HG03558 (cell line): ENCODE data around the gene RASD2.

ENCODE experiments used
- ATAC-seq: cut with Tn5 transposase; IDR thresholded peaks from one replicate; pipeline ENCODE4 v1.9.1; 2021; ENCODE audit warnings: moderate number of reproducible peaks; ENCODE audit not compliant: unreplicated experiment; ENCODE audit errors: extremely low read depth

The RASD2 gene

GRCh38 chr22:35517769-35518530, 22.7 kb upstream of the RASD2 start:
- ATAC-seq, result no peak

GRCh38 chr22:35518811-35519210, 21.8 kb upstream of the RASD2 start:
- no peak for ATAC-seq

GRCh38 chr22:35519306-35520000, 21.2 kb upstream of the RASD2 start:
- no peak for ATAC-seq

GRCh38 chr22:35521358-35522224, 19.0 kb upstream of the RASD2 start:
- no peak for ATAC-seq

DNA sequence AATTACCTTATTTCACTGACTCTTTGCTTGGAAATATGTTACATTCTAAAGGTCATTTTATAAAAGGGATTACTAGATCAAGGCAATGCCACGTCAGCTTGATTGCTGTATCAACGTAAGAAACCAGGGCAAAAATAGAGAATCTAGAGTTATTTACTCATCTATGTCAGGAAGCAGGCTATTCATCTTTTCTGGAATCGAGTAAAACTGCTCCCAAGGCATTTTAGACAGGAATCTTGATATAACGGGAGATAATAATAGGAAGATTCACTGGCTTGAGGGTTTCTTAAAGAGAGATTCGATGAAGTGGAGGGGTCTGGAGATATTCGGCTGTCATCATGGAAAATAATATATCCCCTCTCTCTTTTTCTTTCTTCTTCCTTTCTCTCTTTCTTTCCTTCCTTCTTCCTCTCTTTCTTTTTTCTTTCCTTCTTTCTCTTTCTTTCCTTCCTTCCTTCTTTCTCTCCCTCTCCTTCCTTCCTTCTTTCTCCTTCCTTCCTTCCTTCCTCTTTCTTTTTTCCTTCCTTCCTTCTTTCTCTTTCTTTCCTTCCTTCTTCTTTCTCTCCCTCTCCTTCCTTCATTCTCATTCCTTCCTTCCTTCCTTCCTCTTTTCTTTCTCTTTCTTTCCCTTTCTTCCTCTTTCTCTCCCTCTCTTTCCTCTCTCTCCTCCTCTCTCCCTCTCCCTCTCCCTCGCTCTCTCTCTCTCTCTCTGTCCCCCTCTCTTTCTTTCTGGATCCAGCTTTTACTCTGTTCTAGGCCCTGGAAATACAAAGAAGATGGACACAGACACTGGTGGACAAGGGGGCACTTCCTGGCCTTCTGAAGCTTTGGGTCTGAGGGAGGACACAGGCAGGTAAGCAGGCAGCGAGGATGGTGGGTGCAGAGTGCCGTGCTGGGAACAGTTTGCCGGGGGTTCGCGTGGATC, 18.1 kb upstream of the RASD2 start:
- ATAC-seq, result no peak

DNA sequence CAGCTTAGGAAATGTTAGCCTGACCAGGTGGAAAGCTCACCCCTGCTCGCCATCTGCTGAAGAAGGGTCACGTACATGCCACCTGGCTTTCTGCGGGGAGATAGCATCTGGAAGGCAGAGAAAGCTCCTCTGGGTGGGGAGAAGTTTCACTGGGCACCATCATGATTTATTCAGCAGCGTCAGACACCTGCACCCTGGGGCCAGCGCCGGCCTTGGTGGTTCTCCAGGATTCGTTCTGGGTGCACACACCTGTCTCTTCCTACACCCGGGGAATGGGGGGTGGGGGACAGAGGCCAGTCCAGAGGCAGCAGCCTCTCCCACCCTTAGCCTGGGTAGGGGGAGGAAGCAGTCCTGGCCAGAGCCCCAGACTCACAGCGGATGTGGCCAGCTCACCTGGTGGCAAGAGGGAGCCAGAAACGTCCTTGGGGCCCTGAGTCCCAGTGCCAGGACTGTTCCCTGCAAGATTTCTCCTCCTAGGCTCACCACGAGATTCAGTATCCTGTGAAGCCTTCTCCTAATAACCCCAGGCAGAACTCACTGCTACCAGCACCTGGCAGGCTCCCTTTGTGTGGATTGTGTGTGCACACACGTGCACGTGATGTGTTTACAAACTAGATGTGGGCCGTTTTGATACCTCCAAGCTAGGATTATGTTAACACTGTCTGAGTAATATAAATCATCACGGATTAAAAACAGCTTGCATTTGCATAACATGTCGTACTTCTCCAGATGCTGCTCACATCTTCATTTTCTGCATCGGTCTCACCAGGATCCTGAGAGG, 17.3 kb upstream of the RASD2 start:
- ATAC-seq, result no peak

GRCh38 chr22:35524966-35525686, 15.5 kb upstream of the RASD2 start:
- ATAC-seq, result no peak

GRCh38 chr22:35525687-35526332, 14.8 kb upstream of the RASD2 start:
- no peak for ATAC-seq

DNA sequence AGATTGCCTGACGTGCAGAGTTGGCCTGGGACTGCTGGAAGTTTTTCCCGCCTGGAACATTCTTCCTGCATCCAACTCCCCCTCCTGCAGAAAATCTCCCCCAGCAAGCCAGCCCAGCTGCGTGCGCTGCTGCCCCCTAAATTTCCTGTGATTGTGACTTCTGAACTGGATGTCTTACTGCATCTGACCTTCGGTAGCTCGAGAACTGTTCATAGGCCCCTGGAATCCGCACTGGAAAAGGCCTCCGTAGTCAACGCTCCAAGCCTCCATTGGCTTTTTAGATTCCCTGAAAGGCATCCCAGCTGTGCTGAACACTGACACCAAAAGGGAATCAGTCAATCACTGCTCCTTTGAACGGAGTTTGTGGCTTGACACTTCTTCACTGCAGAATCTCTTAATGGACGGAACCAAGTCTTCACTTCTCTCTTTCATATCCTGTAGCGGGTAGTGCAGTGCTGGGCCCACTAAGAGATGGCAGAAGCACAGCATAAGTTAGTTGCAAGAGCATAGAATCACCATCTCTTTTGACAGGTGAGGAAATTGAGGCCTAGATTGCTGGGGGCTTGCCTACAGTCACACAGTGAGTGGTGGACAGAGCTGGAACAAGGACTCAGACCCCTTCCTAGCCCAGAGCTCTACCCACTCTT, 14.2 kb upstream of the RASD2 start:
- ATAC-seq, result no peak

DNA sequence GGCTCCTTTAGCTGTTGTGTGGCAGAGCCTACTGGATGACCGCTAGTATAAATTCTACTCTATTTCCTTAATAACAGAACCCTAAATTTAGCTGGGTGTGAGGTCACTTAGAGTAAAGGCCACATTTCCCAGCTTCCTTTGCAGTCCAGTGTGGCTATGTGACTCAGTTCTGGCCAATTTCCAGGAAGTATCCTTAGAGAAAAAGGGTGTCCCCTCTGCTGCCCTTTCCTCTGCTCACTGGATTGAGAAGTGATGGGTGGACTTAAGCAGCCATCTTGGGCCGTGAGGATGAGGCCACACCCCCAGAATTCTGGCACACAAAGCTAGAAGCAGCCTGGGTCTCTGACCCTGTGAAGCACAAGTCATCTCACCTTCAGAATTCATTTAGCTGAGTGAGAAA, 11.7 kb upstream of the RASD2 start:
- ATAC-seq, result no peak

- no peak for ATAC-seq
Measured at GRCh38 chr22:35530700-35531099, 9.9 kb upstream of the RASD2 start.

GRCh38 chr22:35531202-35531601, 9.4 kb upstream of the RASD2 start:
- ATAC-seq, result no peak

GRCh38 chr22:35531676-35532075, 9.0 kb upstream of the RASD2 start:
- no peak for ATAC-seq

DNA sequence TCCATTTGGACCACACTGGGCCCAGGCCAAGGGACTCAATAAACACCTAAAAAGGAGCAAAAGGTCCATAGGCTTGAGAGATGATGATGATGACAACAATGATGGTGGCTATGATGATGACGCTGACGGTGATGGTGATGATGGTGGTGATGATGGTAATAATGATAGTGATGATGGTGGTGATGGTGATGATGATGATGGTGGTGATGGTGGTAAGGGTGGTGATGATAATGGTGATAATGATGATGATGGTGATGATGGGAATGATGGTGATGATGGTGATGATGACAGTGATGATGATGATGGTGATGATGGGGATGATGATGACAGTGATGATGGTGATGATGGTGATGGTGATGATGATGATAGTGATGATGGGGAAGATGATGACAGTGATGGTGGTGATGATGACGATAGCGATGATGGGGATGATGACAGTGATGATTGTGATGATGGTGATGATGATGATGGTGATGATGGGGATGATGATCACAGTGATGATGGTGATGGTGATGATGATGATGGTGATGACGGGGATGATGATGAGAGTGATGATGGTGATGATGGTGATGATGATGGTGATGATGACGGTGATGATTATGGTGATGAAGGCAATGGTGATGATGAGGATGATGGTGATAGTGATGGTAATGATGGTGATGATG, 7.1 kb upstream of the RASD2 start:
- no peak for ATAC-seq

- no peak for ATAC-seq
Measured at GRCh38 chr22:35534091-35534490, 6.5 kb upstream of the RASD2 start.

DNA sequence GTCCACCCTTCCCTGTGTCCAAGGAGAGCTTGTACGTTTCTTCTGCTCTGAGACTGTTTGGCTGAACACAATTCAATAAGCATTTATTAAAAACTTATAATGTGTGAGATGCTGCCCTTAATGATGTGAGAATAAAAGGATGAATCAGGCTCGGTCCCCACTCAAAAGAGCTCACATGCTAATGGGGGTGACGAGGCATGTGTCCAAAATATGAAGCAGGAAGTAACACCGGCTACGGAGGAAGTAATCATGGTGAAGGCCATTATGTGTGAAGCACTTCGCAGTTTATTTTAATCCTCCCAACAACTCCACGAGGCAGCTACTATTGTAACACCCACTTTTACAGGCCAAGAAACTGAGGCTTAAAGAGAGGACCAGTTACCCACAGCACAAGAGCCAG, 3.4 kb upstream of the RASD2 start:
- no peak for ATAC-seq

DNA sequence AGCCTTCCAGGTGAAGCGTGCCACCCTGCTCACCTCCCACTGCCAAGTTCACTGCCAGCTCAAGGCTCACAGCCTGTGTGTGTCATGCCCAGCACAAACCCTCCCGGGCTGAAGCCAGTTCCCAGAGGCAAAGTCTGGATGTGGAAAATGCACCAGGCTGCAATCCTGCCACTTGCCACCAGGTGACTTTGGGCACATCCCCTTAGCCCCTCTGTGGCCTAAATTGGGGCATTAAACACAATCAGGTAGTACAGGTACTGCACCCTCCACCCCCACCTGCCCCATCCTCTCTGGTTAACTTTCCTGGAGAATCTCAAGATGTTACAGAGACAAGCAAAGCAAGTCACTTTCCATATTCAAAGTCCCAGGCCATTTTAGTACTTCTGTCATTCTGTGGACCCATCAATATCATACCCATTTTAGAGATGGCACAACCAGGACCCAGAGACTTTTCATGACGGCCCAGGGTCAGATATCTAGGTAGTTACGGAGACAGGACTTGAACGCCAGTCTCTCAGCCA, 1.8 kb upstream of the RASD2 start:
- ATAC-seq, result no peak
